ENCODE results near the gene KMT2A. TPM values are rescaled to one million over a fixed set of nuclear protein-coding genes. Genes with fewer than 3 reads are reported as not detected.
"Not testable (repeated sequence)": the region's sequence is repeated elsewhere in the genome, so short reads cannot be mapped to it uniquely, and the experiment has no call there.

The KMT2A gene
- total RNA-seq, 1 donor from 2014 or later, result 85.8 TPM

DNA sequence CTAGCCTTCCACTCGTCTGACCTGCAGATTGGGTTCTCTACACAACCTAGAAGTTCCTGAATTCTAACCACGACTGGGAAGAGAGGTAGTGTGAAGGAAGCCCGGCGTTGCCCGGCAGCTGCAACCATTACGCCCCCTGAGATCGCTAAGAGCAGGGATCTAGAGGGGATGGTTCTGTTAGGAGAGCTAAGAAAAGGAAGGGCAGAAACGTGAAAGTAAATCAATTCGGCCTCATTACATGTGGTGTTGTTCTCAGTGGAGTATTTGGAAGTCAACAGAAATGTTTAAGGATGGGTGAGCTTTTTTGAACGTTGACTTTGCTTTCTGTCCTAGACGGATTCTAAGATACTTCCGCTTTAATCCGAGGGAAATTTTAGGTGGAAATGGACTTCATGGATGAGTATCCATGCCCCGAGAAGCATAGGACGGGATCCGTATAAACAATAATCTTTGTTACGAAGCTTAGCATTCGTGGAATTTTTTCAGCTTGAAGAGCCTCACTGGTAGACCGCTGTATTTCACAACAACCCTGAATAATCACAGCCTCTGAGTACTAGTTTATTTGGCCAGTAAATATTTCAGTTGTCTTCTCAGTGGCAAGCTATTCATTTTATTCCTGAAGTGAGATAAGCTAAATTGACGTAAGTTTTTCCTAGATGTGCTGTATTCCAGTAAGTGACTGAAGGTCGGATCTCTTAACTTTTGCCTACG, 34.3 kb upstream of the KMT2A start:
- H3K36me3 Mint-ChIP-seq, result peaks cover 3% of the 10 kb centered on the region
- DNase-seq (ENCODE audit: low spot score in 2 of 2, unreplicated experiment in 2 of 2), result no peak
- TF ChIP-seq, protein P1, sequence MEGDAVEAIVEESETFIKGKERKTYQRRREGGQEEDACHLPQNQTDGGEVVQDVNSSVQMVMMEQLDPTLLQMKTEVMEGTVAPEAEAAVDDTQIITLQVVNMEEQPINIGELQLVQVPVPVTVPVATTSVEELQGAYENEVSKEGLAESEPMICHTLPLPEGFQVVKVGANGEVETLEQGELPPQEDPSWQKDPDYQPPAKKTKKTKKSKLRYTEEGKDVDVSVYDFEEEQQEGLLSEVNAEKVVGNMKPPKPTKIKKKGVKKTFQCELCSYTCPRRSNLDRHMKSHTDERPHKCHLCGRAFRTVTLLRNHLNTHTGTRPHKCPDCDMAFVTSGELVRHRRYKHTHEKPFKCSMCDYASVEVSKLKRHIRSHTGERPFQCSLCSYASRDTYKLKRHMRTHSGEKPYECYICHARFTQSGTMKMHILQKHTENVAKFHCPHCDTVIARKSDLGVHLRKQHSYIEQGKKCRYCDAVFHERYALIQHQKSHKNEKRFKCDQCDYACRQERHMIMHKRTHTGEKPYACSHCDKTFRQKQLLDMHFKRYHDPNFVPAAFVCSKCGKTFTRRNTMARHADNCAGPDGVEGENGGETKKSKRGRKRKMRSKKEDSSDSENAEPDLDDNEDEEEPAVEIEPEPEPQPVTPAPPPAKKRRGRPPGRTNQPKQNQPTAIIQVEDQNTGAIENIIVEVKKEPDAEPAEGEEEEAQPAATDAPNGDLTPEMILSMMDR (IDR thresholded peaks at IDR 0.05; ENCODE audit: unreplicated experiment), result no peak
- H3K27me3 Mint-ChIP-seq (ENCODE audit: low read depth), result no peaks in the 10 kb centered on the region
- H3K4me1 Mint-ChIP-seq, result peaks cover 21% of the 10 kb centered on the region
- no peaks in the 10 kb centered on the region for H3K9me3 Mint-ChIP-seq
- H3K4me3 Mint-ChIP-seq, result peak overlapping the region; percentile 95
- H3K27ac Mint-ChIP-seq, result peak overlapping the region; percentile 98

DNA sequence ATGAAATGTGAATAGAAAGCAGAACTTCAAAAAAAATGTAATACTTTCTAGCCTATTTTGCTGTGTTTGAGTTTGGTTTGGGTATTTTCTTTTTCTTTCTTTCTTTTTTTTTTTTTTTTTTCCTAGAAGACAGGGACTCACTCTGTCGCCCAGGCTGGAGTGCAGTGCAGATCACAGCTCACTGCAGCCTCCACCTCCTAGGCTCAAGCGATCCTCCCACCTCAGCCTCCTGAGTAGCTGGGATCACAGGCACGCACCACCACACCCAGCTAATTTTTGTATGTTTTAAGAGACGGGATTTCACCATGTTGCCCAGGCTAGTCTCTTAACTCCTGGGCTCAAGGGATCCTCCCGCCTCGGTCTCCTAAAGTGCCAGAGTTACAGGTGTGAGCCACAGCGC, 33.7 kb upstream of the KMT2A start:
- not testable (repeated sequence) for H3K36me3 Mint-ChIP-seq; H3K9me3 Mint-ChIP-seq; H3K27me3 Mint-ChIP-seq (ENCODE audit: low read depth); DNase-seq (ENCODE audit: low spot score in 2 of 2, unreplicated experiment in 2 of 2)
- Mint-ChIP-seq H3K27ac (peak overlapping the region; percentile 98), H3K4me1 (peaks cover 21% of the 10 kb centered on the region), H3K4me3 (peak overlapping the region; percentile 95)

DNA sequence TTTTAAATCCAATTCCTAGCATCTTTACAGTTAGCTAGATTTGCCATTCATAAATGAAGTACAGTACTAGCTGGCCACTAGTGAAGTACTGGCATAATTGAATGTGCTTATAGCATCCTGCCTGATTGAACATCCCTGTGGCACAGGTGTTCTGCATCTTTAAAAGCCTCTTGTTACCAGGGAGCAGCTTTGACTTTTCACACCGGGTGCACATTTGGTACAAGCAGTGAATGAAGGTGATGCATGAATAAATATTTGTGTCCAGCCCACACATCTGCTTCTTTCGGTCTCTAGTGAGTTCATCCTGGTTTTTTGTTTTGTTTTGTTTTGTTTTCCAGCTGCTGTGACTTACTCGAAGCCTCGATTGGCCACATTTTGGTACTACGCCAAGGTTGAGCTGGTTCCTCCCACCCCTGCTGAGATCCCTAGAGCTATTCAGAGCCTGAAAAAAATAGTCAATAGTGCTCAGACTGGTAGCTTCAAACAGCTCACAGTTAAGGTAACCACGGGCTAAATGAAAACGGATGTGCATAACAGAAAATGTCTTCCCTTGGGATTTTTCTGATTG, 29.6 kb upstream of the KMT2A start:
- TF ChIP-seq, protein P1 (IDR thresholded peaks at IDR 0.05; ENCODE audit: unreplicated experiment), result no peak
- H3K9me3 Mint-ChIP-seq, result no peaks in the 10 kb centered on the region
- H3K27ac Mint-ChIP-seq, result peak overlapping the region; percentile 31
- H3K27me3 Mint-ChIP-seq (ENCODE audit: low read depth), result no peaks in the 10 kb centered on the region
- peaks cover 16% of the 10 kb centered on the region for H3K4me1 Mint-ChIP-seq
- H3K4me3 Mint-ChIP-seq, result no peak overlapping the region
- no peak for DNase-seq (ENCODE audit: low spot score in 2 of 2, unreplicated experiment in 2 of 2)
- H3K36me3 Mint-ChIP-seq, result peaks cover 12% of the 10 kb centered on the region

DNA sequence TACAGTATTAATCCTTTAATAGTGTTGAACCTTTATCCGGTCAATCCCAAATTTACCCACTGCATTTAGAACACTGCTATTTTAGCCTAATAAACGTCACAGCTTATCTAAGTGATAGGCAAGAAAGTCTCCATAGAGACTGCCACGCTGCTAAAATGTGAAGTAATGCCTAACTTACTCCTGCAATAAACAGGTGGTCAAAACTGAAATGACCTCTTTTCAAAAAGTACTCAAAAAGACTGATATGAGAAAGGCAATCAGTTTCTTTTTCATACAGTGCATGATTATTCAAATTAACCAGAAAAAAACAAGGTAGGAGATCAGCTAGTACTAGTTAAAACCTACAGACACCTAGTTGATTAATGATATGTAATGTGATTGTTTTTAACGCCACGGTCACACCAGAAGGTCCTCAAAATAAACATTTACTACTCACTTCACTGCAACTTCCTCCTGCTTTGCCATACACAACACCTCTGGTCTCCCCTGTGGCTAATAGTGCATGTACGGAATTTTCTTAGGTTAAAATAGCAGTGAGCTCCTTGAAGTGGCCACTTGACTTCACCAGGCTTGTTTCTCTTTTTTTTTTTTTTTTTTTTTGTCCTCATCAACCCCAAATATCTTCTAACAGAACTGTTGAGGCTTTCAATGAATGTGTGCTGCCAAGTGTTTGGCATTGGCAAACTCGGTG, 26.1 kb upstream of the KMT2A start:
- H3K9me3 Mint-ChIP-seq, result no peaks in the 10 kb centered on the region
- TF ChIP-seq, protein P1 (IDR thresholded peaks at IDR 0.05; ENCODE audit: unreplicated experiment), result no peak
- H3K4me3 Mint-ChIP-seq, result no peak overlapping the region
- H3K36me3 Mint-ChIP-seq, result peaks cover 12% of the 10 kb centered on the region
- H3K4me1 Mint-ChIP-seq, result no peaks in the 10 kb centered on the region
- H3K27ac Mint-ChIP-seq, result no peak overlapping the region
- H3K27me3 Mint-ChIP-seq (ENCODE audit: low read depth), result no peaks in the 10 kb centered on the region
- no peak for DNase-seq (ENCODE audit: low spot score in 2 of 2, unreplicated experiment in 2 of 2)

DNA sequence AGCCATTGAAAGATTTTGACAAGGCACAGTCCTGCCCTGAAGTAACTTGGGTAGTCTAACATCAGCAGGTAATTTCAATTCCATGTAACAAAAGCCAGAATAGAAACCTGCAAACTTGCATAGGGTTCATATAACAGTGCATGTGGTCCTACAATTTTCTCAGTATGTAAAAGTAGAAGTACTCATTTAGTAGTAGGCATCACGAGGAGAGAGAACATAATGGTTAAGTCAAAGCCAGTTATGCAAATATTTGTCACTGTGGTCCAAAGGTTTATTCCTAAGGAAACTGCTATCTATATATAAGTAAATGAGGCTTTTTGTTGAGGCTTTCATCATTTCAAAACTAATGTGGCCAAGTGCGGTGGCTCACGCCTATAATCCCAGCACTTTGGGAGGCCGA, 24.8 kb upstream of the KMT2A start:
- no peak overlapping the region for H3K4me3 Mint-ChIP-seq
- TF ChIP-seq, protein P1 (IDR thresholded peaks at IDR 0.05; ENCODE audit: unreplicated experiment), result no peak
- no peaks in the 10 kb centered on the region for H3K9me3 Mint-ChIP-seq
- no peak overlapping the region for H3K27ac Mint-ChIP-seq
- H3K4me1 Mint-ChIP-seq, result no peaks in the 10 kb centered on the region
- no peaks in the 10 kb centered on the region for H3K27me3 Mint-ChIP-seq (ENCODE audit: low read depth)
- no peak for DNase-seq (ENCODE audit: low spot score in 2 of 2, unreplicated experiment in 2 of 2)
- H3K36me3 Mint-ChIP-seq, result peaks cover 12% of the 10 kb centered on the region

DNA sequence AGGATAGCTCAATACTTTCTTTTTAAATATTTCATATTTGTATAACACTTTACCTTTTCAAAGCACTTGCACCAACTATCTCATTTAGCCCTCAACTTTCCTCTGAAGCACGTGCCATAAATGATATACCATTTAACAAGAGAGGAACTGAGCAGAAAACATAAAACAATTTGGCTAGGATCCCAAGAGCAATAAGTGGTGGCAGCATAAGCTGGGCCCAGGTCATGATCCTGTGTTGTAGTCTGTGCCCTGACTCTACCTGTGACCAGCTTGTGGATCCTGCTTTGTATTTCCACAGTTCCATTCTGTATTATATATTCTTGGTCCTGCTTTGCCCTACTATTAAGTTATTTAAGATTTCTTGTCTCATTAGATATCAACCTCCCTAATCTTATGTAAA, 23.4 kb upstream of the KMT2A start:
- no peak for DNase-seq (ENCODE audit: low spot score in 2 of 2, unreplicated experiment in 2 of 2)
- H3K4me1 Mint-ChIP-seq, result no peaks in the 10 kb centered on the region
- no peaks in the 10 kb centered on the region for H3K9me3 Mint-ChIP-seq
- TF ChIP-seq, protein P1 (IDR thresholded peaks at IDR 0.05; ENCODE audit: unreplicated experiment), result no peak
- no peak overlapping the region for H3K27ac Mint-ChIP-seq
- no peak overlapping the region for H3K4me3 Mint-ChIP-seq
- peaks cover 8% of the 10 kb centered on the region for H3K36me3 Mint-ChIP-seq
- H3K27me3 Mint-ChIP-seq (ENCODE audit: low read depth), result no peaks in the 10 kb centered on the region
